IPS DF 19.7 (cell line): ENCODE data around the gene PPP4C.

ENCODE experiments used
- DNase-seq: peaks from one replicate; pipeline ENCODE4 v3.0.0-alpha.2; 2013; ENCODE audit warnings: low read depth, low spot score

The PPP4C gene

DNA sequence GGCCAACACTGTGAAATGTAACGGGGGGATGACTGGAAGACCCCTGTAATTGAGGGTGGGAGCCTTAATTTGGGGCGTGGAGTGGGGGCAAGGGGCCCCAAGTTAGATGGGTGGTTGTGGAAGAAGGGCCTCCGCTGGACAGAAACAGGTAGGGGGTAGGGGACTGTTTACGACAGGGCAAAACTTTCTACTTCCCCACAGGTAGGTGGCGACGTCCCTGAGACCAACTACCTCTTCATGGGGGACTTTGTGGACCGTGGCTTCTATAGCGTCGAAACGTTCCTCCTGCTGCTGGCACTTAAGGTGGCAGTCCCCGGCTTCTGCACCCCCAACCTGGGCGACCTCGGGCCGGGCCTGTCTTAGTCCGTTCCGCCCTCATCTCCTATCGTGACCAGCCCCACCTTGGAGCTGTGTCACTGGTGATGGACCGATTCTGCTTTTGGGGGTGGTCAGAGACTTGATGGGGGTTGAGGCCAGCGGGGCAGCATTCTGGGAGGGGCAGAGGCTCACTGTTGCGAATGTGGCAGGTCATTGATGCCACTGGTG is 6.8 kb downstream of the PPP4C start:
- DNase-seq, result no peak

DNA sequence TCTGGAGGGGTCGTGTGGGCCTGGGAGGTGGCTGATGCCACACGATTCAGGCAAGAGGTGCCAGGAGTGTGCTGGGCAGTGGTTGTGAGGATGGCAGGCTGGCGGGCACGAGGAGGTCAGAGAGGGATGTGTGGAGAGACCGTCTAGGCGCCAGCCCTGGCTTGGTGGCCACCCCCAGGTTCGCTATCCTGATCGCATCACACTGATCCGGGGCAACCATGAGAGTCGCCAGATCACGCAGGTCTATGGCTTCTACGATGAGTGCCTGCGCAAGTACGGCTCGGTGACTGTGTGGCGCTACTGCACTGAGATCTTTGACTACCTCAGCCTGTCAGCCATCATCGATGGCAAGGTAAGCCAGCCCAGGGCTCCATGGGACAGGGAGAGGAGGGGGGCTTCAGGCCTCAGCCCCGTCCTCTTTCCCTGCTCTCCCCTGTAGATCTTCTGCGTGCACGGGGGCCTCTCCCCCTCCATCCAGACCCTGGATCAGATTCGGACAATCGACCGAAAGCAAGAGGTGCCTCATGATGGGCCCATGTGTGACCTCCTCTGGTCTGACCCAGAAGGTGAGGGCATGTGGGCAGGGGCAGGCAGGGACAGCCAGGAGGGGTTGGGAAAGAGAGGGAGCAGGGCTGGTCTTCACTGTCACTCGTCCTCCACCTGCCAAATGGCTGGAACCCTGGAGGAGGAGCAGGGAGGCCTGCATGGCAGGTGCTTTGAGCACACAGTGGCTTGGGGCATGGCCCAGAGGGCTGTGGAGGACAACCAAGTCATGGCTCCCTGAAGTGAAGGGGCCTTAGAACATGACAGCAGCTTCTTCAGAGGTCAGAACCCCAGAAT is 7.6 kb downstream of the PPP4C start:
- DNase-seq, result no peak

DNA sequence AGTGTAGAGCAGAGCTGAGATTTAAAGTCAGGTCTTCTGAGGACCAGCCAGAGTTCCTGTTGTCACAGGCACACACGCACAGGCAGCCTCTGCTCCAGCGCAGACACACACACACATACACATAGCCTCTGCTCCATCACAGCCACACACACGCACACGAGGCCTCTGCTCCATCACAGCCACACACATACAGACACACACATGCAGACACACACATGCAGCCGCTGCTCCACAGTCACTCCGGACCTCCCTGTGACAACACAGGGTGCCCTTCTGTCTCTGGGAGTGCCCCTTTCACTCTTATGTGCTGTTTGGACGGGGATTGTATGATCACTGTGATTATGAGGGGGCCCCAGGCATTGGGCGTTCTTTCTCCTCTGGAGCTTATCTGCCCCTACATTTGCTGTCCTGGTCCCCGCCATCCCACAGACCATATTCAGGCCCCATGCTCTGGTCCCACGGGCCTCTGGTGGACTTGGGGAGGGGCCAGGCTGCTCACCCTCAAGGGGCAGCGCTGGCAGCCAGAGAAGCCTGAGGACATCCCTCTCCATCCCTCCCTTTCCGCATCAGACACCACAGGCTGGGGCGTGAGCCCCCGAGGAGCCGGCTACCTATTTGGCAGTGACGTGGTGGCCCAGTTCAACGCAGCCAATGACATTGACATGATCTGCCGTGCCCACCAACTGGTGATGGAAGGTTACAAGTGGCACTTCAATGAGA is 8.5 kb downstream of the PPP4C start:
- no peak for DNase-seq

DNA sequence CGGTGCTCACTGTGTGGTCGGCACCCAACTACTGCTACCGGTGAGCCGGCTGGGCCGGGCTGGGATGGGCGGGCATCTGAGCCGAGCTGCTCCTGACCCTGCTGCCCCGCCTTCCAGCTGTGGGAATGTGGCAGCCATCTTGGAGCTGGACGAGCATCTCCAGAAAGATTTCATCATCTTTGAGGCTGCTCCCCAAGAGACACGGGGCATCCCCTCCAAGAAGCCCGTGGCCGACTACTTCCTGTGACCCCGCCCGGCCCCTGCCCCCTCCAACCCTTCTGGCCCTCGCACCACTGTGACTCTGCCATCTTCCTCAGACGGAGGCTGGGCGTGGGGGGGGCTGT is 9.0 kb downstream of the PPP4C start:
- no peak for DNase-seq

DNA sequence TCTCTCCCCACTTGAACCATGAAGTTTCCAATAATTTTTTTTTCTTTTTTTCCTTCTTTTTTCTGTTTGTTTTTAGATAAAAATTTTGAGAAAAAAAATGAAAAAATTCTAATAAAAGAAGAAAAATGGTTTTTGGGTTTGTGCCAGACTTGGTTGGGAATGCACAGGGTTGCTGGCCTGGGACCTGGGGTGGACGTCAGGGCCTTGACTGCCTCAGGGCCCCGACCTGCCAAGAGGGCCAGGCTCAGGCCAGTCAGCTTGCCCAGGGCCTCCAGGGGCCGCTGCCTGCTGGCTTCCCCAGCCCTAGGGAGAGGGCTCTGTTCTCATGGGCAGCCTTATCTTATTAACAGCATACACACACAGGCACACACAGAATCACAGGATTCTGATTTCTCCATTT is 9.5 kb downstream of the PPP4C start:
- DNase-seq, result no peak

DNA sequence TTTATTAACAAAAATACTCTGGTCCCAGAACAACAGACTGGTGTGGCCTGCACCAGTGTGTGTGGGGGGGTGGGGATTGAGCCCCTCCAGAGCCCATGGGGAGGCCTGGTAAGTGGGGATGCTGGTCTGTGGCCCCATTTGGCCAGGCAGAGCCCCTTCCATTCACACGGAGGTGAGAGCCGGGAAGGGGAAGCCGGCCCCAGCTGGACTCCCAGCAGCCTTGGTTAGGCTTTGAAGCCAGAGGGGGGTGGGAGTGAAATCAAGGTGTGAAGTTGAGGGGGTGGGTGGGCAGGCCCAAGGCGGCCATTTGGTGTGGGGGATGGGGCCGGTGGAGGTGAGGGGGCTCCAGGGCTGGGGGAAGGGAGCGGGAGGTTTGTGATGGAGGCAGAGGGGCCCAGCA is 10.0 kb downstream of the PPP4C start:
- no peak for DNase-seq

DNA sequence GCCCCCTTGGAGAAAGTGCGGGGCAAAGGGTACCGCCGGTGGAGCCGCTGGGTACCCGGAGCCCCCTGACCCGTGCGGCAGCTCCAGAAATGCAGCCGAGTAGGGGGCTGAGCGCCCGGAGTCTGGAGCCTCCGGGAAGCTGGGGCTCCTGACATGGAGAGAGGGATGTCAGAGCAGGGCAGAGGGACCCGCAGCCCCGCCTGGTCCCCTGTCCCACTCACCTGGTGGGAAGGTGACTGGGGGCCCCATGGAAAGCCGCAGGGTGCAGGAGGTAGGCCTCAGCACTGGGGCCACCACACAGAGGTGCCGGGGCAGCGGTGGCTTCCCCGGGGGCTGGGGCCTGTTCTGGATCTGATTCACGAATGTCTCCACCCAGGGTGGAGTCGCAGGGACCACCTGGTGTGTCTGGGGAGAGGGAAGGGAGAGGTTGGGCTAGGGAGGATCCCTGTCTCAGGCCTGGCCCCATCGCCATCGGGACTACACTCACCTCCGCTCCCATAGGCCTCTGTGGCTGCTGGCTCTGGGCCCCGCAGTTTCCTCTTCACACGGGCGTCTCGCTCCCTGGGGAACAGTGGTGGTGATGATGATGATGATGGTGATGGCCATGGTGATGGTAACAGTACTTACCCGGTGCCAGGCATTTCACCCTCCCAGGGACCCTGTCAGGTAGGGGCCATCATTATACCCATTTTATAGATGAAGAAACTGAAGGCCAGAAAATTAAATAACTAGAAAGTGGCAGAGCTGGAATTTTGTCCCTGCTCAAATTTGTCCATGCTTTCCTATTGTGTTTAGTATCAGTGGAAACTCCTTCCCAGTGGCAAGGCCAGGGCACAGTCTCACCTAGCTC is 10.7 kb downstream of the PPP4C start:
- no peak for DNase-seq

DNA sequence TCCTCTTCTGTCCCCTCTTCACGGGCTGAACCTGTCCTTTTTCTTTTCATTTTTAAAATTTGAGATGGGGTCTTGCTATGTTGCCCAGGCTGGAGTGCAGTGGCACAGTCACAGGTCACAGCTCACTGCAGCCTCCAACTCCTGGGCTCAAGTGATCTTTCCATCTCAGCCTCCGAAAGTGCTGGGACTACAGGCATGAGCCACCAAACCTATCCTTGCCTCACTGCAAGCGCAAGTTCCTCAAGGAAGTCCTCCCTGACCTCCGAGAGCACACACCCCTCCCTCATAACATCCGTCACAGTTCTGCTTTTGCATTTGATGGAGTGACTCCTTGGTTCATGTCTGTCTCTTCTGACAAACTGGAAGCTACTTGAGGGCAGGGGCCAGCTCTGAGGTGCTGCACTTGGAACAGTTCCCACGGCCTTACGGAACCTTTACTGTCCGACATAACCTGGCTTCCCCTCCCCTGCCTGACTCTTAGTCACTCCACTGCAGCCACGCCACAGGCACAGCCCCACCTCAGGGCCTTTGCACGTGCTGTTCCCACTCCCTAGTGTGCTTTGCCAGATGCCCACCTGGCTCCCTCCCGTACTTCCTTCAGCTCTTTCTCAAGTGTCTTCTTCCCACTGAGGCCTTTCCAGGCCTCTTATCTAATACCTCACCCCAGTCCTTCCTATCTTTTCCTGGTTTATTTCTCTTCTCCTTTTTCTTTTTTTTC is 11.5 kb downstream of the PPP4C start:
- no peak for DNase-seq

DNA sequence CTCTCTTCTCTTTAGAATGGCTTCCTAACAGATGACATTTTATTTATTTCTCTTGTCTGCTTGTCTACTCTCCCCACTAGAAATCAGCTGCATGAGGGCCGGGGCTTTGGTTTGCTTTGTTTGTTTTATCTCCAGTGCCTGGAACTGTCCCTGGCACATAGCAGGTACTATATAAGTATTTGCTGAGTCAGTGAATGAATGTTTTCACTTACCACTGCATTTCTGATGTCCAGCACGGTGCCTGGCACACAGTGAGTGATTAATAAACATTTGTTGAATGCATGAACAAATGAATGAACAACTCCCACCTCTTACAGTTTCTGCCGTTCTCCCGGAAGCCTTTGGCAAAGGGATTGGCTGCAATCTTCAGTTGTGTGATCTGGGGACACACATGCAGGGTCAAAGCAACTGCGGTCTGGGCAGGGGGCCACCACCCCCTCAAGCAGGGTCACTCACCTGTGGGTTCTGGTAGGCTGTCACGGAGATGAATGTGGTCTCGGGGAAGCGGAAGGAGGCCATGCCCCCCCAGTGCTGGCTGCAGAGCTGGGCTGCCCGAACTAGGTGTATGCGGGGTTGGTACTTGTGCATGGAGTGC is 12.5 kb downstream of the PPP4C start:
- DNase-seq, result no peak

DNA sequence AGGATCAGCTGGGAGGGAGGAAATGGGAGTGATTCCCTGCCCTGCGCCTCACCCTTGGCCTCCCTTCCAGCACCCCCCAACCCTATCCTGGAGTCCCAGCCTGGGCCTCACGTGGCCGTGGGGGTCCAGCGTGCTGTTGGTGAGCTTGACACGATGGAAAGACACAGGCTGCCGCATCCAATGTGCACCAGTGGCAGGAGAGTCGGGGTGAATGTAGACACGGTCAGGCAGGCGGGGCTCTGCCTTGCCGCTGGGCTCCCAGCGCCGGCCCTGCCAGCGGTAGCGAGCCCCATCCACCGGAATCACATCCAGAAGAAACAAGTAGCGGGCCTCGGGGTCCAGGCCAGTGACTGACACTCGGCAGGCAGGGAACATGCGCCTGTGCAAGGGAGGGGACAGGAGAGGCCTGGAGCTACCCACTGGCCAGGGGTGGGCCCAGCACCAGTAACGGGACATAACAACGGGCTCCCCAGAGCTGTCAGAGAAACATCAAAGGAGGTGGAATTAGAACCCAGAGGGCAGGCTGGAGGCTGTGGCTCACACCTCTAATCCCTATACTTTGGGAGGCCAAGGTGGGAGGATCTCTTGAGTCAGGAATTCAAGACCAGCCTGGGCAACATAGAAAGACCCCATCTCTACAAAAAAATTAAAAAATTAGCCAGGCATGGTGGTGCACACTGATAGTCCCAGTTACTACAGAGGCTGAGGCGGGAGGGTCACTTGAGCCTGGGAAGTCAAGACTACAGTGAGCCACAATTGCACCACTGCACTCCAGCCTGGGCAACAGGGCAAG is 13.2 kb downstream of the PPP4C start:
- DNase-seq, result no peak

DNA sequence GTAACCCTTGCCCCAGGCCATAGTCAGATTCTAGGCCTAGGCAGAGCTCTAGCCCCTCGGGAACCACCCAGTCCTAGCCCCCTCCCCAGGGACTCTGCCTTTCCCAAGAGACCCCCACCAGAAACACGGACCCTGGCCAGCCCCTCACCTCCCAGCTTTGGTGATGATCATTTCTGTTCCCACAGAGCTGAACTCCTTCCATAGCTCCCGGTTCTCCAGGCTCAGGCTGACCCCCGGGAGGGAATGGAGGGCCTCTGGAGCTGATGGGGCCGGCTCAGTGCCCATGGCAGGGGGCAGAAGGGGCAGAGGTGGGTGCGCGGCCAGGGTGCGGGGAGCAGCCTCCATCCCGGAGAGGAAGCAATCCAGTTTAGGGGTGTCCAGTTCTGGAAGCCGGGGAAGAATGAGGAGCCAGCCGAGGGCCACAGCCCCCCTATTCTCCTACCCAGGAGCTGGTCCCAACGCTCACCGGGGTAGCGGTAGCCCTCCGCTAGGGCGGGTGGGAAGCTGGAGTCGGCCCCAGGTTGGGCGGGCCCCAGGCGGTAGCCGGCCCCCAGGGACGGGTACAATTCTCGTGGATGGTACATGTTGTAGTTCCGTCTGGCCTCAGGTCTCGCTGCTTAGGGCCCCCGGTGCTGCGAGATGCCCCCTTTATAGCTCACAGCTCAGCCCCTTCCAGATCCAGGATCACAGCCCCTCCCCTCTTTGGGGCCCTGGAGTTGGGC is 15.0 kb downstream of the PPP4C start:
- DNase-seq, result no peak

DNA sequence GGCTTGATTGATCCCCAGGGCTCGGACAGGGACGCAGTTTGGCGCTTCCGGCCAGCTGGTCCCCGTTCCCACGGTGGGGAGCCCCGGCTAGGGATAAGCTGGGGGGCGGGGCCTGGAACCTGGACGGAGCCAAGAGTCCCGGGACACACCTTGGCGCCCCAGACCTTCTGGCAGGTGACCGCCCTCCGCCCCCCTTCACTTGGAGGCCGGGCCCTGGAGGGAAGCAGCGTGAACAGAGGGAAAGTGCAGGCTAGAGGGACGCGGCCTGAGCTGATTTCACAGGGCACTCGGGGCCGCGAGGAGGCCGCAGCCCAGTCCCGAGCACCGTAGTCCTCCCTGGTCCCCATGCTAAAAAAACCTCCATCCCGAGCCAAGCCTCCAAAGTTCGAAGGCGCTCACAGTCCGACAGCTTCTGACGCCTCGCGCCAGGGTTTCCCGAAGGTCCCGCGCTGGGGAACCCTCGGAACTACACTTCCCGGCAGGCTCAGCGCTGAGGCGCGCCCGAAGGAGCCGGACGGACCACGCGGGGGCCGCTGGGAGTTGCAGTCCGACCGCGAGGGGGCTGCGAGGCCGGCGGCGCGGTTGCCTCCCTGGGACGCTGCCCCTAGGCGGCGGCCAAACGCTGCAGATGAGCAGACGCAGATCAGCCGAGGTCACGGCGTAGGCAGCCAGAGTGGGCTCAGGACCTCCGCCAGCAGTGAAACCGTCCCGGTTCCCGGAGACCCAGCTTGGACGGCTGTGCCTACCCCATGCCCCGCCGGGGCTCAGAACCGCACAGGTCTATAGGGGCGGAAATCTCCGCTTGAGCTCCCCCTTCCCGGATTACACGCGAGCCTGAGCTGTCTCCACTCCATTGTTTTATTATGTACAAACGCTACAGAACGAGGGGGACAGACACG is 15.9 kb downstream of the PPP4C start, which contains the start of gene TBX6:
Gene TBX6, minus strand, starts transcription at position 451 of the 899 bp plus-strand sequence. CDS start 731 bp downstream, outside the sequence.
- no peak for DNase-seq

DNA sequence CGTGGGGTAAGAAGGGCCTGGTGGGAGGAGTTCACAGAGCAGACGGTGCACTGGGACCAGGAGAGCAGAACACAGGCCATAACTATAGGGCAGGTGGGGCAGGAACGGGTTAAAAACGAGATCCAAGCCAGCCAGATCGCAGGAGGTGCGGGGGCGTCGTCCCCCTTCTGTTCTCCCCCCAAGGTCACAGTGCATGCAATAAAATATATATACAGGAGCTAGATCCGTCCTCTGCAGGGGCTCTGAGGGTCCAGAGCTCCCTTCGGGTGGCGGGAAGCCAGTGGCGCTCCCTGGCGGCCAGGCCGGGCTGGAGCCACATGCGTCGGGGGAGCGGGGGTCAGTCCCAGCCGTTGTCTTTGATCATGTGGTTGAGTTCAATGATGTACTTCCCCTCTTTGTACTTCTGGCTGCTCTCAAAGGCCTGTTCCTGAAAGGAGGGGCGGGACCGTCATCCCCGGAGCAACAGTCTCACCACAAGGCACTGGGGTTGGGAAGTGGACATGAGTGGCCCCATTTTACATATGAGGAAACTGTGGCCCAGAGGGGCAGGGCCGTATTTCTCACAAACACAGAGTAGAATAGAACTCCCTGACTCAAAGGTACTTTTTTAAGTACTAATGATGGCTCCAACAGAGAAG is 16.7 kb downstream of the PPP4C start:
- DNase-seq, result no peak

DNA sequence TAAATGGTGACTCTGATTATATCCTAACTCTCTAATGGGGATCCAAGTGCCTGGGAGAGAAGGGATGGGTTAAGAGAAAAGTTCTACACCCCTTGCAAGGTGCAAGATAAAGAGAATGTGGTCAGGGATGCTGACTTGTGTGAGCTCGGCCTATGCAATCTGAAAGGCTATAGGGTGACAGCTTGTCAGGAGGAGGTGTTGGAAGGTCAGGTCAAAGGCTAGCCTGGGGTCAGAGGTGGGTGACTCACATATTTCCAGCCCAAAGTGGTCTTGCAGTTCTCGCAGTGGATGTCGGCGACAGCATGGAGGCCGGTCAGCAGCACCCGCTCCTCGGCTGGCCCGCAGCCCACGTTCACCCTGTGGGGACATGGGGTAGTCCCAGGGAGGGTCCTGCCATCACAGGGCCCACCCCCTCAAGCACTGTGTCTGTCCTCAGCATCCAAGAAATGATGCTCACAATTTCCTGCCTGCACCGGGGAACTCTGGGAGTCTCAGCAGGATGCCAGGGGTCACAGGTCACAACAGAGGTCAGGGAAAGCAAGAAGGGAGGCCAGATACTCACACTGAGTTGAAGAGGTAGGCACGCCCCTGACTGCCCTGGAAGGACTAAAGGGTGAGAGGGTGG is 18.9 kb downstream of the PPP4C start:
- no peak for DNase-seq

DNA sequence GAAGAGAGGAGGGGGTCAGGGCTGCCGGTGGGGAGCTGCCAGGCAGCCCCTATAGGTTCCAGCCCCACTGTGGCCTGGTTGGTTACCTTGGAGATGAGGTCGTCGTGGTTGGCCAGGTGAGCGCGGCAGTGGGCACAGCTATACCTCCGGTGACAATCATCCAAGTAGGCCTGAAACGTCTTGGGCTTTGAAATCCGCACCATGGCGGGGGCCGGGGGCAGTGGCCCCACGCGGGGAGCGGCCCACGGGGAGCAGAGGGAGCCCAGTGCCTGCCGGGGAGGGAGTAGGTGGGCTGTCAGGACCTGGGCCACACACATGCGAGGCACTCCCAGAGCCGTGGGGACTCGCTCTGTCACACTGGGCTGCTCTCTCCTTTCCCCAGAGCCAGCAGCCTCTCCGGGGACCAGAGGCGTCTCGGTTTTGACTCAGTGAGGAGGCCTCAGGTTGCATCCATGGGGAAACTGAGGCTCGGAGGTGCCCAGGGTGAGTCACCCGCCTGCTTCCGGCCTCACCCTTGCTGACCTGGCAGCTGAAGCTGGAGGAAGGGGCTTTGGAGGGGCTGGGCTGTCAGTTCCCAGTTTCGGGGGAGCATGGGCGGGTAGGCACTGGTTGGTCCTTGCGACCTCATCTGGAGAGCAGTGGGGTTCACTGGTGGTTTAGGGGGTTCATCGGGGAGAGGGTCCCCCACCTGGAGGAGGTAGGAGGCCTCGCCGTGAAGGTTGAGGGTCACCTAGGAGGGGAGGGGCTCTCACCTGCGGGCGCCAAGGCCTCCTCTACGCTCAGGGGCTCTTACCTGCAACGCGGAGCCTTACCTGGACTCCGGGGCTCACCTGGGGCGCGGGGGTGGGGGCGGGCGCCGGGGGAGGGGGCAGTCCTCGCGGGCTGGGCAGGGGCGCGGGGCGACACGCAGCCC is 19.6 kb downstream of the PPP4C start:
- DNase-seq, result no peak

DNA sequence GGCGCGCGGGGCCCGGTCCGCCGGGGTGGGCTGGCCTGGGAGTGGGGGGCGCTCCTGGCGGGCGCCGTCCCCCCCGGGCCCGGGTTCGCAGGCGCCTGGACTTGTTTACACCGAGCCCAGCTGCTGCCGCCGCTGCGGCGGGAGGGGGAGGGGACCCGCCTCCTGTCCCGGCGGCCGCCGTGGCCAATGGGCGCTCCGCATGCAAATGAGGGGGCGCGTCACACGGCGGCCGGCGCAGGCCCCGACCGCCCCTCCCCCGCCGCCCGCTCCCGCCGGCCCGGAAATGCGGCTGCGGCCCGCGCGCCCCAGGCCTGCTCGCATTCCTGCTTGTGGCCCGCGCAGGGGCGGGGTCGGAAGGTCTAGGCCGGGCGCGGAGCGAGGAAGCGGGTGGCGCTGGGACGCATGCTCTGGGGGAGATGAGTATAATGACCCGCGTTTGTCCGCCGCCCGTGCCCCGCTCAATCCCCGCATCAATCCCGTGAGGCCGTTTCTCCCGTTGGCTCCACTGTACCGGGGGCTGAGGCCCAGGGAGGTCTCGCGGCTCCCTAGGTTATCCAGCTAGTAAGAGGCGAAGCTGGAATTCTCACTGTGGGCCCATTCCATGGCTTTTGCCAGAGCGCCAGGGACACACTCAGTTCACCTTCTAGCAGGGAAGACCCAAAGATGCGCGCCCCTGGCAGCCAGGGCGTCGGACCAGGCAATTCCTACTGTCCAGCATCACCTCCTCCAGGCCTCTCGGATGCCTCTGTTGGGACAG is 20.5 kb downstream of the PPP4C start, which contains the start of gene YPEL3:
Gene YPEL3, minus strand, starts transcription at position 109 of the 757 bp plus-strand sequence. CDS start 731 bp downstream, outside the sequence.
- DNase-seq, result no peak
